PC-3 (cell line): ENCODE data around the gene SAMMSON. TPM values are rescaled to one million over a fixed set of nuclear protein-coding genes. Genes with fewer than 3 reads are reported as not detected.

Source experiments
- ATAC-seq: fragments of 200-7000 bp; cut with Tn5 transposase; 2 replicates; pipeline ENCODE4 v1.9.1; 2020; ENCODE audit warnings: mild to moderate bottlenecking, moderate library complexity
- BruUV-seq: library from RNA; stranded (reverse); fragments of 400-500 nt; replicated peaks from 2 replicates; lab custom pipeline; 2021; lab: Mats Ljungman, UMichigan
- CTCF ChIA-PET: fragments of 300-600 bp; sonication (Branson Sonifier 250); formaldehyde crosslinking; loops from one replicate; lab custom pipeline; 2022; ENCODE audit warnings: antibody characterized with exemption; lab: Charles Lee
- POLR2A ChIA-PET: fragments of 300-600 bp; sonication (Branson Sonifier 250); formaldehyde crosslinking; loops from one replicate; lab custom pipeline; 2022; ENCODE audit warnings: antibody characterized with exemption; ENCODE audit not compliant: unreplicated experiment; lab: Charles Lee
- DNase-seq: peaks from one replicate; pipeline ENCODE4 v3.0.0-alpha.2; 2015
- H2AFZ ChIP-seq: fragments of 300-600 bp; sonication (generic); 2 replicates; pipeline ENCODE4 v1.6.0; 2016; ENCODE audit warnings: antibody characterized with exemption, low read length
- H3F3A ChIP-seq: fragments of 300-600 bp; sonication (generic); one replicate; pipeline ENCODE4 v1.6.0; 2017; ENCODE audit warnings: antibody characterized with exemption, low read length, control low read depth, mild to moderate bottlenecking; ENCODE audit not compliant: unreplicated experiment
- H3K27ac ChIP-seq: fragments of 300-600 bp; sonication (generic); 2 replicates; pipeline ENCODE4 v1.5.1; 2016; ENCODE audit warnings: mild to moderate bottlenecking, low read length
- H3K27me3 ChIP-seq: fragments of 300-600 bp; sonication (generic); 2 replicates; pipeline ENCODE4 v1.6.1; 2016; ENCODE audit warnings: low read length, mixed read lengths
- H3K36me3 ChIP-seq: fragments of 300-600 bp; sonication (generic); 2 replicates; pipeline ENCODE4 v1.6.1; 2016; ENCODE audit warnings: low read depth, mixed run types, low read length, mixed read lengths
- H3K4me1 ChIP-seq: fragments of 300-600 bp; sonication (generic); 2 replicates; pipeline ENCODE4 v1.5.1; 2016; ENCODE audit warnings: low read length; ENCODE audit not compliant: insufficient read depth
- H3K4me2 ChIP-seq: fragments of 300-600 bp; sonication (generic); 2 replicates; pipeline ENCODE4 v1.6.0; 2016; ENCODE audit warnings: low read length
- H3K4me3 ChIP-seq: fragments of 300-600 bp; sonication (generic); 2 replicates; pipeline ENCODE4 v1.5.1; 2016; ENCODE audit warnings: mild to moderate bottlenecking, low read length, mixed read lengths
- H3K79me2 ChIP-seq: fragments of 300-600 bp; sonication (generic); 2 replicates; pipeline ENCODE4 v1.6.1; 2017; ENCODE audit warnings: low read length, mixed read lengths
- H3K9ac ChIP-seq: fragments of 300-600 bp; sonication (generic); 2 replicates; pipeline ENCODE4 v1.6.0; 2016; ENCODE audit warnings: mild to moderate bottlenecking, low read length
- H3K9me2 ChIP-seq: fragments of 300-600 bp; sonication (generic); replicated peaks from 2 replicates; pipeline ENCODE4 v1.6.1; 2016; ENCODE audit warnings: mixed run types, low read length, mixed read lengths
- H3K9me3 ChIP-seq: fragments of 300-600 bp; sonication (generic); 2 replicates; pipeline ENCODE4 v1.6.1; 2016; ENCODE audit warnings: low read length, mixed read lengths
- H4K20me1 ChIP-seq: fragments of 300-600 bp; sonication (generic); 2 replicates; pipeline ENCODE4 v1.6.1; 2016; ENCODE audit warnings: low read length, mixed read lengths
- EZH2 ChIP-seq: fragments of 300-600 bp; sonication (generic); IDR thresholded peaks from one replicate; pipeline ENCODE4 v1.6.1; 2017; ENCODE audit warnings: antibody characterized with exemption, mild to moderate bottlenecking, low read length; ENCODE audit not compliant: unreplicated experiment
- EZH2phosphoT487 ChIP-seq: fragments of 300-600 bp; sonication (generic); IDR thresholded peaks from 2 replicates; pipeline ENCODE4 v1.6.1; 2018; ENCODE audit warnings: mild to moderate bottlenecking, antibody characterized with exemption, low read length, borderline replicate concordance
- intact Hi-C: fragments of 100-400 bp; cut with micrococcal nuclease; formaldehyde crosslinking; loops from 2 replicates; pipeline ENCODE4 v1.9.0; 2023
- total RNA-seq: library from RNA; depleted of rRNA; stranded (reverse); fragments of >200 nt; gene quantifications from 2 replicates; pipeline ENCODE4 v1.2.3, GENCODE V29; 2014
- TF ChIP-seq, protein P1 (sequence below): fragments of 300-600 bp; sonication (generic); conservative IDR thresholded peaks from 2 replicates; pipeline ENCODE4 v1.5.1; 2017; ENCODE audit warnings: antibody characterized with exemption, low read depth, mild to moderate bottlenecking, low read length

The SAMMSON gene
- total RNA-seq, 1 experiment from 2014 or later = not detected

GRCh38 chr3:70071138-70071537, 71.6 kb downstream of the SAMMSON start:
- DNase-seq = no peak
- Histone ChIP-seq H3K4me1 (no peaks in the 10 kb centered on the region), H3K36me3 (no peaks in the 10 kb centered on the region), H2AFZ (no peak overlapping the region), H3K27ac (no peak overlapping the region), H3K79me2 (no peaks in the 10 kb centered on the region), H3K4me3 (no peak overlapping the region), H3K9ac (no peak overlapping the region), H3K9me2 (no peaks in the 10 kb centered on the region), H3K27me3 (peaks cover 56% of the 10 kb centered on the region), H3F3A (no peaks in the 10 kb centered on the region), H4K20me1 (no peaks in the 10 kb centered on the region), H3K9me3 (no peaks in the 10 kb centered on the region), H3K4me2 (no peak overlapping the region)
- no peak for TF ChIP-seq EZH2phosphoT487
- TF ChIP-seq, protein P1, sequence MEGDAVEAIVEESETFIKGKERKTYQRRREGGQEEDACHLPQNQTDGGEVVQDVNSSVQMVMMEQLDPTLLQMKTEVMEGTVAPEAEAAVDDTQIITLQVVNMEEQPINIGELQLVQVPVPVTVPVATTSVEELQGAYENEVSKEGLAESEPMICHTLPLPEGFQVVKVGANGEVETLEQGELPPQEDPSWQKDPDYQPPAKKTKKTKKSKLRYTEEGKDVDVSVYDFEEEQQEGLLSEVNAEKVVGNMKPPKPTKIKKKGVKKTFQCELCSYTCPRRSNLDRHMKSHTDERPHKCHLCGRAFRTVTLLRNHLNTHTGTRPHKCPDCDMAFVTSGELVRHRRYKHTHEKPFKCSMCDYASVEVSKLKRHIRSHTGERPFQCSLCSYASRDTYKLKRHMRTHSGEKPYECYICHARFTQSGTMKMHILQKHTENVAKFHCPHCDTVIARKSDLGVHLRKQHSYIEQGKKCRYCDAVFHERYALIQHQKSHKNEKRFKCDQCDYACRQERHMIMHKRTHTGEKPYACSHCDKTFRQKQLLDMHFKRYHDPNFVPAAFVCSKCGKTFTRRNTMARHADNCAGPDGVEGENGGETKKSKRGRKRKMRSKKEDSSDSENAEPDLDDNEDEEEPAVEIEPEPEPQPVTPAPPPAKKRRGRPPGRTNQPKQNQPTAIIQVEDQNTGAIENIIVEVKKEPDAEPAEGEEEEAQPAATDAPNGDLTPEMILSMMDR = no peak
- TF ChIP-seq EZH2 = no peak
- BruUV-seq = no TSS peak
- intact Hi-C loops = no loop called here
- ATAC-seq = no peak
- CTCF ChIA-PET = no interaction called here
- POLR2A ChIA-PET = no interaction called here

DNA sequence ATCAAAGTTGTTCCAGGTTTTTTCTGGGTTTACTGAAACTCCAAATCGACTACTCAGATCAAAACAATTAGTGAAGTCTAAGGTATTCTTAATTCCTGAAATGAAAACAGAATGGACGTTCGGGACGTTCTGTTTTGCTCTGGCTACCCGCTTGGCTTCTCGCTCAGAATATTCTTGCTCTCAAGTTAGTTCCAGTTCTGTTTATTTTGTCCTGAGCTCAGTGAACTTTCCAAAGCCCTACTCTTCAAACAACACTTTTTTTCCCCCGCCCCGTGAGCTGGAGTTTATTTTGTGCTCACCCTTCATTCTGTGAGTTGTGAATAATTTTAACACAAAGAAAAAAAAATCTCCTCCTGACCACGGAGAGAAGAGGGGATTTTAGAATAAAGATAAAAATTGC, 72.6 kb downstream of the SAMMSON start:
- Histone ChIP-seq H2AFZ (no peak overlapping the region), H3K9me3 (no peaks in the 10 kb centered on the region), H3K4me2 (no peak overlapping the region), H3K27me3 (peaks cover 59% of the 10 kb centered on the region), H3K4me3 (no peak overlapping the region), H3K4me1 (no peaks in the 10 kb centered on the region), H3F3A (no peaks in the 10 kb centered on the region), H3K9me2 (no peaks in the 10 kb centered on the region), H3K79me2 (no peaks in the 10 kb centered on the region), H3K36me3 (no peaks in the 10 kb centered on the region), H3K27ac (no peak overlapping the region), H3K9ac (no peak overlapping the region), H4K20me1 (no peaks in the 10 kb centered on the region)
- TF ChIP-seq, protein P1 = no peak
- TF ChIP-seq EZH2 (no peak), EZH2phosphoT487 (no peak)
- intact Hi-C loops = no loop called here
- ATAC-seq (no peak), DNase-seq (no peak)
- POLR2A ChIA-PET = no interaction called here
- BruUV-seq = no TSS peak
- CTCF ChIA-PET = no interaction called here

DNA sequence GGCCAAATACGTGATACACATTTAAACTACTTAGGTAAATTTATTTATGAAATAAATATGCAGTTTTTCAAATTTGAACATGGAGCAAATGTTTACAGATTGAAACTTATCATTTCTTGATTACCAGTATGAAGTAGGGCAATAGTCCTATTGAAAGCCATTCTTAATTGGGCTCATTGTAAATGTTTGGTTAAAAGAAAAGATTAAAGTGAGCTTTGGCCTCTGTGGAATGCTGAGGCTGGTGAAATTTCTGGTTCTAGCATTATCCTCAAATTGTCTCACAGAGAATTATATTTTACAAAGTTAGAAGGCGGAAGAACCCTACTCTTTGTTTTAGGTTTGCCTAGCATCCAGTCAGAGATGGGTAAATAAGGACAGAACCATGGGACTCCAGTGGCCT, 73.2 kb downstream of the SAMMSON start:
- CTCF ChIA-PET = no interaction called here
- peaks cover 59% of the 10 kb centered on the region for H3K27me3 ChIP-seq
- intact Hi-C loops = no loop called here

More for the DNA sequence above, 73.2 kb downstream of the SAMMSON start:
- H3K27ac ChIP-seq = no peak overlapping the region
- H3K9me2 ChIP-seq = no peaks in the 10 kb centered on the region
- no peaks in the 10 kb centered on the region for H3K9me3 ChIP-seq
- H3K9ac ChIP-seq = no peak overlapping the region
- no peaks in the 10 kb centered on the region for H4K20me1 ChIP-seq
- BruUV-seq = no TSS peak
- no peak for ATAC-seq
- no peak for DNase-seq
- H2AFZ ChIP-seq = no peak overlapping the region
- no peak for TF ChIP-seq EZH2
- TF ChIP-seq, protein P1 = no peak
- TF ChIP-seq EZH2phosphoT487 = no peak
- H3K79me2 ChIP-seq = no peaks in the 10 kb centered on the region
- POLR2A ChIA-PET = no interaction called here
- no peak overlapping the region for H3K4me2 ChIP-seq
- no peak overlapping the region for H3K4me3 ChIP-seq
- H3F3A ChIP-seq = no peaks in the 10 kb centered on the region
- no peaks in the 10 kb centered on the region for H3K4me1 ChIP-seq
- H3K36me3 ChIP-seq = no peaks in the 10 kb centered on the region
